Measurements from ENCODE around the gene PRICKLE2. TPM values are rescaled to one million over a fixed set of nuclear protein-coding genes. Genes with fewer than 3 reads are reported as not detected.

The PRICKLE2 gene
- total and polyA plus RNA-seq, 10 of the 15 experiments (the other 5 are each of a cell fraction or from before 2014, with no cell fraction given), result 0.11 to 2.6 (median 0.69) TPM

DNA sequence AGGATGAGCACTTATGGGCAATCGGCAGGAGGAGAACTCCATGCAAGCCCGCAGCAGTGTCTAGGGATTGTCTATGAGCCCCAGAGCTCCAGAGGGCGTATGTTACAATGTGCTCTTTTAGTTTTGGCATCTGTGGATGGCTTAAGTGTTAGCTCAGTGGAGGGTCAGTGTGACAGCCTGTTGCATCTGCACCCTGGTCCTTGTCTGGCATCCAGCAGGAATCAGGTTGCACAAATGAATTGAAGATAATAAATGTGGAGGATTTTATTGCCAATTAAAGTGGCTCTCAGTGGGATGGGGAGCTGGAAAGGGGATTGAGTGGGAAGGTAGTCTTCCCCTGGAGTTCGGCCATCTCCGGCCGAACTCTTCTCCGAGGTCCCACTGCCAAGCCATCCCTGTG is 11.8 kb upstream of the PRICKLE2 start:
- no peak for DNase-seq (ENCODE audit: low read depth, low spot score)
- 50% methylated on average over 7 of the region's 7 CpGs for WGBS (ENCODE audit: insufficient coverage, insufficient replicate concordance, low lambda C conversion rate, missing lambda C conversion rate)
- no peaks in the 10 kb centered on the region for H4K20me1 ChIP-seq (ENCODE audit: control insufficient read depth, insufficient read depth)
- no peaks in the 10 kb centered on the region for H3K79me2 ChIP-seq (ENCODE audit: control insufficient read depth, insufficient read depth, low read length)
- TF ChIP-seq, protein P1, sequence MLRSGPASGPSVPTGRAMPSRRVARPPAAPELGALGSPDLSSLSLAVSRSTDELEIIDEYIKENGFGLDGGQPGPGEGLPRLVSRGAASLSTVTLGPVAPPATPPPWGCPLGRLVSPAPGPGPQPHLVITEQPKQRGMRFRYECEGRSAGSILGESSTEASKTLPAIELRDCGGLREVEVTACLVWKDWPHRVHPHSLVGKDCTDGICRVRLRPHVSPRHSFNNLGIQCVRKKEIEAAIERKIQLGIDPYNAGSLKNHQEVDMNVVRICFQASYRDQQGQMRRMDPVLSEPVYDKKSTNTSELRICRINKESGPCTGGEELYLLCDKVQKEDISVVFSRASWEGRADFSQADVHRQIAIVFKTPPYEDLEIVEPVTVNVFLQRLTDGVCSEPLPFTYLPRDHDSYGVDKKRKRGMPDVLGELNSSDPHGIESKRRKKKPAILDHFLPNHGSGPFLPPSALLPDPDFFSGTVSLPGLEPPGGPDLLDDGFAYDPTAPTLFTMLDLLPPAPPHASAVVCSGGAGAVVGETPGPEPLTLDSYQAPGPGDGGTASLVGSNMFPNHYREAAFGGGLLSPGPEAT (IDR thresholded peaks at IDR 0.05; ENCODE audit: low read depth), result no peak
- TF ChIP-seq CREM (IDR thresholded peaks at IDR 0.05; ENCODE audit: low read depth), result no peak
- no peak for TF ChIP-seq RUNX3 (IDR thresholded peaks at IDR 0.05; ENCODE audit: low read length)
- TF ChIP-seq, protein P2, sequence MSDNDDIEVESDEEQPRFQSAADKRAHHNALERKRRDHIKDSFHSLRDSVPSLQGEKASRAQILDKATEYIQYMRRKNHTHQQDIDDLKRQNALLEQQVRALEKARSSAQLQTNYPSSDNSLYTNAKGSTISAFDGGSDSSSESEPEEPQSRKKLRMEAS (IDR thresholded peaks at IDR 0.05; ENCODE audit: low read depth, low read length), result no peak
- no peak for TF ChIP-seq EP300 (IDR thresholded peaks at IDR 0.05; ENCODE audit: borderline replicate concordance in 1 of 2, control insufficient read depth in 1 of 2, low read depth in 2 of 2, low read length in 2 of 2)
- no peak for TF ChIP-seq MTA3 (IDR thresholded peaks at IDR 0.05; ENCODE audit: borderline replicate concordance, low read length)
- ChIA-PET SMC1A (ENCODE audit: uncharacterized antibody, unreplicated experiment) (interaction anchor here (3.7 kb wide), 1 partner anchor 12 kb away, joined by 23 read pairs; the partner anchor contains the start of gene PRICKLE2), RAD21 (ENCODE audit: unreplicated experiment) (no interaction called here), CTCF (interaction anchor here (1.4 to 2.2 kb wide), 2 partner anchors 9 to 11 kb away, joined by 3 to 5 read pairs; partner anchors contain the start of gene PRICKLE2), POLR2A (no interaction called here)
- no peak overlapping the region for H3K27ac ChIP-seq (ENCODE audit: control insufficient read depth, insufficient read depth)
- no TSS peak for BruUV-seq (replicated peaks)
- in situ Hi-C loops (cut with MboI) (no loop called here), intact Hi-C loops (cut with micrococcal nuclease; ENCODE audit: unreplicated experiment) (no loop called here)
- H3K4me1 ChIP-seq (ENCODE audit: control insufficient read depth, insufficient read depth, low read length), result no peaks in the 10 kb centered on the region
- no peak for ATAC-seq
- no peak overlapping the region for H2AFZ ChIP-seq (ENCODE audit: control insufficient read depth, low read depth, low read length)
- FAIRE-seq, result no peak
- no peaks in the 10 kb centered on the region for H3K36me3 ChIP-seq (ENCODE audit: control insufficient read depth in 2 of 2, insufficient read depth in 2 of 2, low read length in 1 of 2)
- no peak overlapping the region for H3K4me3 ChIP-seq
- H3K4me2 ChIP-seq (ENCODE audit: control insufficient read depth, insufficient read depth), result no peak overlapping the region
- H3K9me3 ChIP-seq (replicated peaks; ENCODE audit: control insufficient read depth, insufficient read depth, low read length), result no peaks in the 10 kb centered on the region
- H3K27me3 ChIP-seq (replicated peaks in 1 of 2; ENCODE audit: control insufficient read depth in 2 of 2, insufficient read depth in 2 of 2, low read length in 1 of 2), result no peaks in the 10 kb centered on the region
- H3K9ac ChIP-seq (ENCODE audit: control insufficient read depth, insufficient read depth, low read length), result no peak overlapping the region

Data from GM12878 (cell line).